GM12878 (cell line): Measurements from ENCODE around the gene ERICH4. TPM values are rescaled to one million over a fixed set of nuclear protein-coding genes. Genes with fewer than 3 reads are reported as not detected.

ENCODE experiments used
- ATAC-seq: fragments of 200-7000 bp; cut with Tn5 transposase; 3 replicates; pipeline ENCODE4 v1.9.1; 2020; ENCODE audit warnings: mild to moderate bottlenecking, moderate library complexity
- BruUV-seq: library from RNA; stranded (reverse); fragments of 400-500 nt; replicated peaks from 2 replicates; lab custom pipeline; 2021; lab: Mats Ljungman, UMichigan
- CTCF ChIA-PET: fragments of 300-600 bp; sonication (Branson Sonifier 250); formaldehyde crosslinking; extraction: SDS; loops from one replicate; lab custom pipeline; 2021; ENCODE audit warnings: inconsistent platforms; lab: Yijun Ruan, JAX
- POLR2A ChIA-PET: fragments of 350-600 bp; formaldehyde crosslinking; extraction: SDS; loops from one replicate; lab custom pipeline; 2021; ENCODE audit warnings: inconsistent platforms; lab: Charles Lee
- RAD21 ChIA-PET: fragments of 300-600 bp; sonication (Branson Sonifier 250); formaldehyde crosslinking; loops from one replicate; lab custom pipeline; 2023; ENCODE audit warnings: antibody characterized with exemption; ENCODE audit not compliant: unreplicated experiment; lab: Charles Lee
- SMC1A ChIA-PET: fragments of 300-600 bp; sonication (Branson Sonifier 250); formaldehyde crosslinking; loops from one replicate; lab custom pipeline; 2023; ENCODE audit not compliant: unreplicated experiment, uncharacterized antibody; lab: Charles Lee
- DNase-seq: peaks from one replicate; pipeline ENCODE4 v3.0.0-alpha.2; 2011; ENCODE audit warnings: low read depth, low spot score
- FAIRE-seq: peaks from 3 replicates; lab custom pipeline; 2011; peaks lifted over from hg19 to GRCh38; lab: Jason Lieb, UNC
- H2AFZ ChIP-seq: 2 replicates; pipeline ENCODE4 v1.6.0; 2011; ENCODE audit warnings: low read depth, low read length, control low read depth; ENCODE audit not compliant: control insufficient read depth
- H3K27ac ChIP-seq: 2 replicates; pipeline ENCODE4 v1.5.1; 2011; ENCODE audit warnings: control low read depth; ENCODE audit not compliant: control insufficient read depth, insufficient read depth
- H3K27me3 ChIP-seq, 2 experiments: replicated peaks in 1 of 2; 2 replicates each; pipeline versions ENCODE4 v1.6.0 to v1.6.1; 2011; ENCODE audit warnings: low read length in 1 of 2; ENCODE audit not compliant: control insufficient read depth in 2 of 2, insufficient read depth in 2 of 2
- H3K36me3 ChIP-seq, 2 experiments: 2 replicates each; pipeline ENCODE4 v1.5.1; 2011; ENCODE audit warnings: low read length in 1 of 2; ENCODE audit not compliant: control insufficient read depth in 2 of 2, insufficient read depth in 2 of 2
- H3K4me1 ChIP-seq: 2 replicates; pipeline ENCODE4 v1.6.1; 2011; ENCODE audit warnings: mild to moderate bottlenecking, low read length, moderate library complexity, mixed read lengths; ENCODE audit not compliant: control insufficient read depth, insufficient read depth
- H3K4me2 ChIP-seq: 2 replicates; pipeline ENCODE4 v1.6.0; 2011; ENCODE audit warnings: control low read depth; ENCODE audit not compliant: control insufficient read depth, insufficient read depth
- H3K4me3 ChIP-seq: fragments of 200-600 bp; sonication (generic); 2 replicates; pipeline ENCODE4 v1.5.1; 2016
- H3K79me2 ChIP-seq: 2 replicates; pipeline ENCODE4 v1.6.0; 2011; ENCODE audit warnings: low read length; ENCODE audit not compliant: control insufficient read depth, insufficient read depth
- H3K9ac ChIP-seq: 2 replicates; pipeline ENCODE4 v1.8.0; 2011; ENCODE audit warnings: low read length, control low read depth, mixed read lengths; ENCODE audit not compliant: control insufficient read depth, insufficient read depth
- H3K9me3 ChIP-seq: replicated peaks from 3 replicates; pipeline ENCODE4 v1.5.1; 2011; ENCODE audit warnings: mild to moderate bottlenecking, low read length; ENCODE audit not compliant: control insufficient read depth, insufficient read depth
- H4K20me1 ChIP-seq: 2 replicates; pipeline ENCODE4 v1.6.0; 2011; ENCODE audit not compliant: control insufficient read depth, insufficient read depth
- ATF7 ChIP-seq: fragments of 450-650 bp; IDR thresholded peaks from 2 replicates; pipeline ENCODE4 v1.6.1; 2016; ENCODE audit warnings: low read depth, mild to moderate bottlenecking
- HDGF ChIP-seq: fragments of 450-650 bp; IDR thresholded peaks from 2 replicates; pipeline ENCODE4 v1.6.1; 2016; ENCODE audit warnings: antibody characterized with exemption
- MEF2A ChIP-seq: IDR thresholded peaks from 2 replicates; pipeline ENCODE4 v1.6.1; 2011; ENCODE audit warnings: low read depth, mild to moderate bottlenecking, low read length, moderate library complexity; ENCODE audit not compliant: insufficient read depth
- SMAD5 ChIP-seq: IDR thresholded peaks from 2 replicates; pipeline ENCODE4 v1.6.1; 2016; ENCODE audit warnings: antibody characterized with exemption, low read depth
- TCF3 ChIP-seq: IDR thresholded peaks from 2 replicates; pipeline ENCODE4 v1.6.1; 2012; ENCODE audit warnings: low read depth, mild to moderate bottlenecking, low read length, borderline replicate concordance; ENCODE audit not compliant: insufficient read depth
- YBX1 ChIP-seq: fragments of 450-650 bp; IDR thresholded peaks from 2 replicates; pipeline ENCODE4 v1.6.1; 2016; ENCODE audit warnings: antibody characterized with exemption
- ZSCAN29 ChIP-seq: fragments of 450-650 bp; IDR thresholded peaks from 2 replicates; pipeline ENCODE4 v1.6.1; 2017; ENCODE audit warnings: mild to moderate bottlenecking, moderate library complexity
- WGBS: methylation state at CpG from one replicate; pipeline ENCODE4 v1.1.6; 2016; ENCODE audit warnings: low lambda C conversion rate; ENCODE audit not compliant: insufficient replicate concordance, insufficient coverage; ENCODE audit errors: missing lambda C conversion rate; 5-methylcytosine and 5-hydroxymethylcytosine counted together
- in situ Hi-C: fragments of 300-500 bp; cut with MboI; formaldehyde crosslinking; loops from 9 replicates; pipeline ENCODE4 v1.14.3; 2018; ENCODE audit warnings: mixed read lengths
- intact Hi-C: fragments of 100-400 bp; cut with micrococcal nuclease; formaldehyde crosslinking; loops from one replicate; pipeline ENCODE4 v1.14.2; 2022; ENCODE audit not compliant: unreplicated experiment
- polyA plus RNA-seq, 11 experiments: library from polyadenylated mRNA; depleted of rRNA in 4 of 11; unstranded in 6 of 11; stranded (reverse) in 5 of 11; fragments of >200 nt; fragmentation: Nextera tagmentation in 4 of 11; fragmentation: Illumina TruSeq in 1 of 11; extraction: Ambion mirVana in 4 of 11; extraction: Trizol in 1 of 11; gene quantifications; 1 replicate in 1 of 11; 2 replicates in 10 of 11; pipeline versions ENCODE4 v1.2.1 to v1.2.3, GENCODE V29; 2011 to 2016; ENCODE audit warnings: inconsistent platforms in 2 of 11, missing spikeins in 2 of 11, low read depth in 1 of 11
- total RNA-seq, 4 experiments: library from RNA; depleted of rRNA in 3 of 4; stranded (reverse); fragments of >200 nt in 3 of 4; fragmentation: Illumina TruSeq in 1 of 4; extraction: Trizol in 1 of 4; gene quantifications; 2 replicates each; pipeline versions ENCODE4 v1.2.1 to v1.2.3, GENCODE V29; 2013 to 2021
- TF ChIP-seq, protein P1 (sequence below): fragments of 450-650 bp; IDR thresholded peaks from 2 replicates; pipeline ENCODE4 v1.6.1; 2017; ENCODE audit warnings: mild to moderate bottlenecking, moderate library complexity
- TF ChIP-seq, protein P2 (sequence below): IDR thresholded peaks from 2 replicates; pipeline ENCODE4 v1.6.1; 2012; ENCODE audit warnings: low read depth, low read length, improper control_type of control experiment
- TF ChIP-seq, protein P3 (sequence below): fragments of 450-650 bp; IDR thresholded peaks from 2 replicates; pipeline ENCODE4 v1.6.1; 2018; ENCODE audit warnings: mild to moderate bottlenecking, low read depth, moderate library complexity; ENCODE audit not compliant: partially characterized antibody
- TF ChIP-seq, protein P4 (sequence below): IDR thresholded peaks from 2 replicates; pipeline ENCODE4 v1.6.1; 2011; ENCODE audit warnings: mild to moderate bottlenecking, low read depth, low read length, moderate library complexity; ENCODE audit not compliant: insufficient replicate concordance
- TF ChIP-seq, protein P5 (sequence below): IDR thresholded peaks from 2 replicates; pipeline ENCODE4 v1.6.1; 2011; ENCODE audit warnings: low read depth, mild to moderate bottlenecking, low read length, moderate library complexity, borderline replicate concordance; ENCODE audit errors: extremely low read depth

Gene ERICH4
- total and polyA plus RNA-seq, 10 of the 15 experiments (the other 5 are each of a cell fraction or from before 2014, with no cell fraction given), result not detected

DNA sequence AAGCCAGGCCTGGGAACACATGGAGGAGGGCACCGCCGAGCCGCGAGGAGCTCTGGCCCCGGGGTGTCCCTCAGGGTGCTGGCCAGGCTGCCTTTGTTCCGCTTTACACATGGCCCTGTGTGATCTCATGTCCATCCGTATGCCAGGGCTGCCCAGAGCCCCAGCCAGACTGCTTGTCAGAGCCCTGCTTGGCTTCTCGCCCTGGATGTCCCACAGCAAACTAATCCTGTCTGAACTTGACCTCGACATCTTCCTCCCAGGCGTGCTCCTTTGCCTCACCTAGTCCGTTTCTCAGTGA lies 31.0 kb upstream of the ERICH4 start (continued):
- TF ChIP-seq, protein P1, sequence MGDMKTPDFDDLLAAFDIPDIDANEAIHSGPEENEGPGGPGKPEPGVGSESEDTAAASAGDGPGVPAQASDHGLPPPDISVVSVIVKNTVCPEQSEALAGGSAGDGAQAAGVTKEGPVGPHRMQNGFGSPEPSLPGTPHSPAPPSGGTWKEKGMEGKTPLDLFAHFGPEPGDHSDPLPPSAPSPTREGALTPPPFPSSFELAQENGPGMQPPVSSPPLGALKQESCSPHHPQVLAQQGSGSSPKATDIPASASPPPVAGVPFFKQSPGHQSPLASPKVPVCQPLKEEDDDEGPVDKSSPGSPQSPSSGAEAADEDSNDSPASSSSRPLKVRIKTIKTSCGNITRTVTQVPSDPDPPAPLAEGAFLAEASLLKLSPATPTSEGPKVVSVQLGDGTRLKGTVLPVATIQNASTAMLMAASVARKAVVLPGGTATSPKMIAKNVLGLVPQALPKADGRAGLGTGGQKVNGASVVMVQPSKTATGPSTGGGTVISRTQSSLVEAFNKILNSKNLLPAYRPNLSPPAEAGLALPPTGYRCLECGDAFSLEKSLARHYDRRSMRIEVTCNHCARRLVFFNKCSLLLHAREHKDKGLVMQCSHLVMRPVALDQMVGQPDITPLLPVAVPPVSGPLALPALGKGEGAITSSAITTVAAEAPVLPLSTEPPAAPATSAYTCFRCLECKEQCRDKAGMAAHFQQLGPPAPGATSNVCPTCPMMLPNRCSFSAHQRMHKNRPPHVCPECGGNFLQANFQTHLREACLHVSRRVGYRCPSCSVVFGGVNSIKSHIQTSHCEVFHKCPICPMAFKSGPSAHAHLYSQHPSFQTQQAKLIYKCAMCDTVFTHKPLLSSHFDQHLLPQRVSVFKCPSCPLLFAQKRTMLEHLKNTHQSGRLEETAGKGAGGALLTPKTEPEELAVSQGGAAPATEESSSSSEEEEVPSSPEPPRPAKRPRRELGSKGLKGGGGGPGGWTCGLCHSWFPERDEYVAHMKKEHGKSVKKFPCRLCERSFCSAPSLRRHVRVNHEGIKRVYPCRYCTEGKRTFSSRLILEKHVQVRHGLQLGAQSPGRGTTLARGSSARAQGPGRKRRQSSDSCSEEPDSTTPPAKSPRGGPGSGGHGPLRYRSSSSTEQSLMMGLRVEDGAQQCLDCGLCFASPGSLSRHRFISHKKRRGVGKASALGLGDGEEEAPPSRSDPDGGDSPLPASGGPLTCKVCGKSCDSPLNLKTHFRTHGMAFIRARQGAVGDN, result no peak

DNA sequence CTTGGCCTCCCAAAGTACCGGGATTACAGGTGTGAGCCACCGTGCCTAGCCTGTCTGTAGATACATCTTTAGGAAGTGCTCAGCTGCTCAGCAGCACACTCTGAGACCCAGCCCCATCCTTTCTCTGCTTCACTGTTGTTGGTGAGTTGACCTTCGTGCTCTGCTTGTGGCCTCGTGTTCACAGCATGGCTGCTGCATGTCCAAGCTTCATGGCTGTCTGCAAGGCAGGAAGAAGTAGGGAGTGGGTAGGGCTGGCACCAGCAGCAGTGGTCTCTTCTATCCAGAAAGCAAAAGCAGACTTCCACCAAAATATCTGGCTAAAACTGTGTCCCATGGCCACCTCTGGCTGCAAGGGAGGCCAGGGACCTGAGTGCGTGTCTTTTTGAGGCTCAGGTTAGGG lies 30.0 kb upstream of the ERICH4 start:
- no peak overlapping the region for H3K27ac ChIP-seq
- ChIA-PET RAD21 (no interaction called here), SMC1A (no interaction called here), CTCF (interaction anchor here (0.8 kb wide), 1 partner anchor 49 kb away, joined by 4 read pairs; the partner anchor contains the start of gene B9D2), POLR2A (no interaction called here)
- H3K9me3 ChIP-seq, result no peaks in the 10 kb centered on the region
- H3K27me3 ChIP-seq, result no peaks in the 10 kb centered on the region
- H3K4me2 ChIP-seq, result no peak overlapping the region
- 88% methylated on average over 5 of the region's 5 CpGs for WGBS
- DNase-seq, result no peak
- peaks cover 5% of the 10 kb centered on the region for H3K79me2 ChIP-seq
- peaks cover 0 to 4% of the 10 kb centered on the region in 2 experiments; a peak in 3 of 4 replicates for H3K36me3 ChIP-seq
- intact Hi-C loops (no loop called here), in situ Hi-C loops (no loop called here)
- no peak for FAIRE-seq
- H4K20me1 ChIP-seq, result no peaks in the 10 kb centered on the region
- no peak overlapping the region for H3K4me3 ChIP-seq
- H3K9ac ChIP-seq, result no peak overlapping the region
- BruUV-seq, result no TSS peak
- no peak overlapping the region for H2AFZ ChIP-seq
- no peak for ATAC-seq
- H3K4me1 ChIP-seq, result peaks cover 18% of the 10 kb centered on the region
- no peak for TF ChIP-seq MEF2A
- no peak for TF ChIP-seq TCF3
- TF ChIP-seq, protein P2, sequence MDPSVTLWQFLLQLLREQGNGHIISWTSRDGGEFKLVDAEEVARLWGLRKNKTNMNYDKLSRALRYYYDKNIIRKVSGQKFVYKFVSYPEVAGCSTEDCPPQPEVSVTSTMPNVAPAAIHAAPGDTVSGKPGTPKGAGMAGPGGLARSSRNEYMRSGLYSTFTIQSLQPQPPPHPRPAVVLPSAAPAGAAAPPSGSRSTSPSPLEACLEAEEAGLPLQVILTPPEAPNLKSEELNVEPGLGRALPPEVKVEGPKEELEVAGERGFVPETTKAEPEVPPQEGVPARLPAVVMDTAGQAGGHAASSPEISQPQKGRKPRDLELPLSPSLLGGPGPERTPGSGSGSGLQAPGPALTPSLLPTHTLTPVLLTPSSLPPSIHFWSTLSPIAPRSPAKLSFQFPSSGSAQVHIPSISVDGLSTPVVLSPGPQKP, result no peak
- TF ChIP-seq, protein P3, sequence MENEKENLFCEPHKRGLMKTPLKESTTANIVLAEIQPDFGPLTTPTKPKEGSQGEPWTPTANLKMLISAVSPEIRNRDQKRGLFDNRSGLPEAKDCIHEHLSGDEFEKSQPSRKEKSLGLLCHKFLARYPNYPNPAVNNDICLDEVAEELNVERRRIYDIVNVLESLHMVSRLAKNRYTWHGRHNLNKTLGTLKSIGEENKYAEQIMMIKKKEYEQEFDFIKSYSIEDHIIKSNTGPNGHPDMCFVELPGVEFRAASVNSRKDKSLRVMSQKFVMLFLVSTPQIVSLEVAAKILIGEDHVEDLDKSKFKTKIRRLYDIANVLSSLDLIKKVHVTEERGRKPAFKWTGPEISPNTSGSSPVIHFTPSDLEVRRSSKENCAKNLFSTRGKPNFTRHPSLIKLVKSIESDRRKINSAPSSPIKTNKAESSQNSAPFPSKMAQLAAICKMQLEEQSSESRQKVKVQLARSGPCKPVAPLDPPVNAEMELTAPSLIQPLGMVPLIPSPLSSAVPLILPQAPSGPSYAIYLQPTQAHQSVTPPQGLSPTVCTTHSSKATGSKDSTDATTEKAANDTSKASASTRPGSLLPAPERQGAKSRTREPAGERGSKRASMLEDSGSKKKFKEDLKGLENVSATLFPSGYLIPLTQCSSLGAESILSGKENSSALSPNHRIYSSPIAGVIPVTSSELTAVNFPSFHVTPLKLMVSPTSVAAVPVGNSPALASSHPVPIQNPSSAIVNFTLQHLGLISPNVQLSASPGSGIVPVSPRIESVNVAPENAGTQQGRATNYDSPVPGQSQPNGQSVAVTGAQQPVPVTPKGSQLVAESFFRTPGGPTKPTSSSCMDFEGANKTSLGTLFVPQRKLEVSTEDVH, result no peak
- TF ChIP-seq, protein P4, sequence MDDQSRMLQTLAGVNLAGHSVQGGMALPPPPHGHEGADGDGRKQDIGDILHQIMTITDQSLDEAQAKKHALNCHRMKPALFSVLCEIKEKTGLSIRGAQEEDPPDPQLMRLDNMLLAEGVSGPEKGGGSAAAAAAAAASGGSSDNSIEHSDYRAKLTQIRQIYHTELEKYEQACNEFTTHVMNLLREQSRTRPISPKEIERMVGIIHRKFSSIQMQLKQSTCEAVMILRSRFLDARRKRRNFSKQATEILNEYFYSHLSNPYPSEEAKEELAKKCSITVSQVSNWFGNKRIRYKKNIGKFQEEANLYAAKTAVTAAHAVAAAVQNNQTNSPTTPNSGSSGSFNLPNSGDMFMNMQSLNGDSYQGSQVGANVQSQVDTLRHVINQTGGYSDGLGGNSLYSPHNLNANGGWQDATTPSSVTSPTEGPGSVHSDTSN, result no peak
- TF ChIP-seq ZSCAN29, result no peak
- TF ChIP-seq YBX1, result no peak
- no peak for TF ChIP-seq SMAD5
- no peak for TF ChIP-seq HDGF
- no peak for TF ChIP-seq ATF7
- TF ChIP-seq, protein P5, sequence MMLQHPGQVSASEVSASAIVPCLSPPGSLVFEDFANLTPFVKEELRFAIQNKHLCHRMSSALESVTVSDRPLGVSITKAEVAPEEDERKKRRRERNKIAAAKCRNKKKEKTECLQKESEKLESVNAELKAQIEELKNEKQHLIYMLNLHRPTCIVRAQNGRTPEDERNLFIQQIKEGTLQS, result no peak
